CD14-positive monocyte (primary cell): Measurements from ENCODE around the gene TGFB1I1. TPM values are rescaled to one million over a fixed set of nuclear protein-coding genes. Genes with fewer than 3 reads are reported as not detected.

ENCODE experiments used
- DNase-seq, 3 donors: peaks; one replicate each; pipeline ENCODE4 v3.0.0-alpha.2; 2011 to 2022
- H2AFZ ChIP-seq: 2 replicates; pipeline ENCODE4 v1.6.0; 2012; ENCODE audit warnings: mild to moderate bottlenecking, low read depth, low read length, inconsistent platforms; ENCODE audit not compliant: insufficient read depth, poor library complexity, severe bottlenecking
- H3K27ac ChIP-seq, 2 donors: 1 replicate in 1 of 2; 2 replicates in 1 of 2; pipeline ENCODE4 v1.5.1; 2012 to 2013; ENCODE audit warnings: low read length in 2 of 2, control low read depth in 1 of 2, inconsistent platforms in 1 of 2, low read depth in 1 of 2, mild to moderate bottlenecking in 1 of 2
- H3K27me3 ChIP-seq, 2 donors: one replicate each; pipeline versions ENCODE4 v1.6.0 to v1.6.1; 2011 to 2013; ENCODE audit warnings: low read length in 2 of 2; ENCODE audit not compliant: control insufficient read depth in 2 of 2, insufficient read depth in 2 of 2
- H3K36me3 ChIP-seq, 2 donors: replicated peaks in 1 of 2; 1 replicate in 1 of 2; 2 replicates in 1 of 2; pipeline versions ENCODE4 v1.5.1 to v1.6.1; 2012 to 2013; ENCODE audit warnings: low read length in 2 of 2, control low read depth in 1 of 2, inconsistent platforms in 1 of 2, mild to moderate bottlenecking in 1 of 2; ENCODE audit not compliant: insufficient read depth in 2 of 2, control insufficient read depth in 1 of 2
- H3K4me1 ChIP-seq, 2 donors: 1 replicate in 1 of 2; 2 replicates in 1 of 2; pipeline versions ENCODE4 v1.5.1 to v1.6.1; 2012 to 2013; ENCODE audit warnings: low read length in 2 of 2, control low read depth in 1 of 2, inconsistent platforms in 1 of 2, mild to moderate bottlenecking in 1 of 2, moderate library complexity in 1 of 2; ENCODE audit not compliant: insufficient read depth in 2 of 2, control insufficient read depth in 1 of 2
- H3K4me2 ChIP-seq: replicated peaks from 2 replicates; pipeline ENCODE3; 2012; ENCODE audit warnings: low read length, moderate library complexity, mild to moderate bottlenecking; ENCODE audit not compliant: poor library complexity, severe bottlenecking; ENCODE audit errors: extremely low read depth
- H3K4me3 ChIP-seq, 3 experiments: fragments of 200-600 bp in 1 of 3; sonication (generic) in 1 of 3; replicated peaks in 1 of 3; 1 replicate in 2 of 3; 2 replicates in 1 of 3; pipeline ENCODE4 v1.5.1; 2011 to 2013; ENCODE audit warnings: low read length in 3 of 3, mild to moderate bottlenecking in 3 of 3, control low read depth in 2 of 3, low read depth in 2 of 3, inconsistent platforms in 1 of 3, moderate library complexity in 1 of 3
- H3K79me2 ChIP-seq: 2 replicates; pipeline ENCODE4 v1.6.0; 2012; ENCODE audit warnings: mild to moderate bottlenecking, control low read depth, inconsistent platforms, low read length, moderate library complexity; ENCODE audit not compliant: insufficient read depth
- H3K9ac ChIP-seq: 2 replicates; pipeline ENCODE4 v1.6.0; 2017; ENCODE audit warnings: low read length, mild to moderate bottlenecking; ENCODE audit not compliant: insufficient read depth, poor library complexity, severe bottlenecking
- H3K9me3 ChIP-seq, 2 donors: replicated peaks in 1 of 2; 1 replicate in 1 of 2; 2 replicates in 1 of 2; pipeline versions ENCODE4 v1.5.1 to v1.6.1; 2012 to 2013; ENCODE audit warnings: low read length in 2 of 2, control low read depth in 1 of 2; ENCODE audit not compliant: control insufficient read depth in 1 of 2, insufficient read depth in 1 of 2
- H4K20me1 ChIP-seq: 2 replicates; pipeline ENCODE4 v1.6.0; 2012; ENCODE audit warnings: mild to moderate bottlenecking, low read length, control low read depth, moderate library complexity; ENCODE audit not compliant: insufficient read depth
- H3K27ac Mint-ChIP-seq, 7 donors: one replicate each; pipeline ENCODE4 v1.8.0; 2020; ENCODE audit warnings: mild to moderate bottlenecking in 7 of 7, mixed read lengths in 7 of 7, moderate library complexity in 6 of 7, inconsistent platforms in 2 of 7
- H3K27me3 Mint-ChIP-seq, 3 donors: one replicate each; pipeline ENCODE4 v1.8.0; 2021 to 2022; ENCODE audit warnings: low read depth in 3 of 3, mild to moderate bottlenecking in 3 of 3, mixed read lengths in 3 of 3, moderate library complexity in 3 of 3, inconsistent platforms in 1 of 3
- H3K36me3 Mint-ChIP-seq, 2 donors: one replicate each; pipeline ENCODE4 v1.8.0; 2020; ENCODE audit warnings: mixed read lengths in 2 of 2, inconsistent platforms in 1 of 2, mild to moderate bottlenecking in 1 of 2
- H3K4me1 Mint-ChIP-seq: one replicate; pipeline ENCODE4 v1.8.0; 2020; ENCODE audit warnings: mild to moderate bottlenecking, mixed read lengths
- H3K4me3 Mint-ChIP-seq, 2 donors: one replicate each; pipeline ENCODE4 v1.8.0; 2020; ENCODE audit warnings: mild to moderate bottlenecking in 2 of 2, mixed read lengths in 2 of 2, moderate library complexity in 1 of 2
- H3K9me3 Mint-ChIP-seq, 7 donors: one replicate each; pipeline ENCODE4 v1.8.0; 2020 to 2022; ENCODE audit warnings: mixed read lengths in 7 of 7, mild to moderate bottlenecking in 6 of 7, moderate library complexity in 6 of 7, inconsistent platforms in 2 of 7
- WGBS: methylation state at CpG from one replicate; pipeline ENCODE4 v1.1.5; 2013; ENCODE audit warnings: missing lambda C conversion rate; ENCODE audit not compliant: insufficient coverage; 5-methylcytosine and 5-hydroxymethylcytosine counted together
- intact Hi-C, 2 donors: fragments of 100-400 bp; cut with micrococcal nuclease; formaldehyde crosslinking; loops; one replicate each; pipeline versions ENCODE4 v1.15.0 to v1.15.1; 2023
- polyA plus RNA-seq, 3 donors: library from polyadenylated mRNA; depleted of rRNA in 1 of 3; unstranded in 2 of 3; stranded (reverse) in 1 of 3; fragments of 300-500 nt in 2 of 3; fragments of >200 nt in 1 of 3; fragmentation: Illumina TruSeq in 2 of 3; gene quantifications; 1 replicate in 2 of 3; 2 replicates in 1 of 3; pipeline ENCODE4 v1.2.3, GENCODE V29; 2012 to 2021
- TF ChIP-seq, protein P1 (sequence below): fragments of 200-600 bp; IDR thresholded peaks from one replicate; pipeline ENCODE4 v1.8.0; 2022; ENCODE audit warnings: antibody characterized with exemption, mild to moderate bottlenecking

The TGFB1I1 gene
- polyA plus RNA-seq, 3 donors, result 0.11 to 0.16 TPM; not detected in 1

DNA sequence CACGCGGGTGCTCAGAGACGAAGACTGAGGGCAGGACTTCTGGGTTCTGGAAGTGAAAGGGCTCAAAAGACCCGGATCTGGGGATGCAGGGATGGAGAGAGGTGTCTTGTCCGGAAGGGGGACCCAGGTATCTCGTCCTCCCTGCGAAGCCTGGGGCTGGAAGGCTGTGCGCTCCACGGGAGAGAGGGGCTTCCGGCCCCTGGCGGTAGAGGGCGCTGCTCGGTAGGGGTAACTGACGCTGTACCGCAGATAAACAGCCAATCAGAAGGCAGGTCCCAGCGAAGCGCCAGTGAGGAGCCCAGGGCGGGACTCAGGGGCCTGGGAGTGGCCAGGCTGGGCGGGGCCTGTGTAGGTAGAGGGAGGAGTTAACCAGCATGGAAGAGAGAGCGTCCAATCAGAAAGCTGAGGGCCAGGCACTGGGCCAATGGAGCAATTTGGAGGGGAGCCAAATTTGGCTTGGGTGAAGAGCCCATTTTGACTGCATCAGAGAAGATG lies 804 bp downstream of the TGFB1I1 start:
- no peak overlapping the region for H3K9ac ChIP-seq
- peak overlapping the region; percentile 74 for H3K4me2 ChIP-seq
- 74% methylated on average over 17 of the region's 20 CpGs for WGBS
- no peak overlapping the region for H2AFZ ChIP-seq
- H3K9me3 ChIP-seq, result peaks cover 0 to 5% of the 10 kb centered on the region in 2 donors
- no peaks in the 10 kb centered on the region for H3K36me3 ChIP-seq
- TF ChIP-seq, protein P1, sequence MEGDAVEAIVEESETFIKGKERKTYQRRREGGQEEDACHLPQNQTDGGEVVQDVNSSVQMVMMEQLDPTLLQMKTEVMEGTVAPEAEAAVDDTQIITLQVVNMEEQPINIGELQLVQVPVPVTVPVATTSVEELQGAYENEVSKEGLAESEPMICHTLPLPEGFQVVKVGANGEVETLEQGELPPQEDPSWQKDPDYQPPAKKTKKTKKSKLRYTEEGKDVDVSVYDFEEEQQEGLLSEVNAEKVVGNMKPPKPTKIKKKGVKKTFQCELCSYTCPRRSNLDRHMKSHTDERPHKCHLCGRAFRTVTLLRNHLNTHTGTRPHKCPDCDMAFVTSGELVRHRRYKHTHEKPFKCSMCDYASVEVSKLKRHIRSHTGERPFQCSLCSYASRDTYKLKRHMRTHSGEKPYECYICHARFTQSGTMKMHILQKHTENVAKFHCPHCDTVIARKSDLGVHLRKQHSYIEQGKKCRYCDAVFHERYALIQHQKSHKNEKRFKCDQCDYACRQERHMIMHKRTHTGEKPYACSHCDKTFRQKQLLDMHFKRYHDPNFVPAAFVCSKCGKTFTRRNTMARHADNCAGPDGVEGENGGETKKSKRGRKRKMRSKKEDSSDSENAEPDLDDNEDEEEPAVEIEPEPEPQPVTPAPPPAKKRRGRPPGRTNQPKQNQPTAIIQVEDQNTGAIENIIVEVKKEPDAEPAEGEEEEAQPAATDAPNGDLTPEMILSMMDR, result peak; percentile 29
- H3K27ac ChIP-seq, result no peak overlapping the region
- H3K36me3 Mint-ChIP-seq, result peaks cover 3% of the 10 kb centered on the region in 2 donors
- DNase-seq, result peak in 2 of 3 donors; percentile 16 to 39
- H3K4me3 Mint-ChIP-seq, result peak overlapping the region in 1 of 2 donors; percentile 86
- intact Hi-C loops, result no loop called here
- peak overlapping the region in 1 of 3 experiments; percentile 65 for H3K4me3 ChIP-seq
- no peaks in the 10 kb centered on the region for H3K79me2 ChIP-seq
- H3K27me3 ChIP-seq, result peaks cover 0 to 27% of the 10 kb centered on the region in 2 donors
- no peak overlapping the region for H3K27ac Mint-ChIP-seq
- H4K20me1 ChIP-seq, result no peaks in the 10 kb centered on the region
- H3K9me3 Mint-ChIP-seq, result peaks cover 5 to 15% (median 7%) of the 10 kb centered on the region in 7 donors
- H3K4me1 Mint-ChIP-seq, result peaks cover 32% of the 10 kb centered on the region
- H3K27me3 Mint-ChIP-seq, result peaks cover 3 to 58% (median 39%) of the 10 kb centered on the region in 3 donors
- peaks cover 25 to 33% of the 10 kb centered on the region in 2 donors for H3K4me1 ChIP-seq

GRCh38 chr16:31473264-31473984 lies 1.5 kb downstream of the TGFB1I1 start:
- no peaks in the 10 kb centered on the region for H4K20me1 ChIP-seq
- H3K9ac ChIP-seq, result no peak overlapping the region
- peaks cover 36% of the 10 kb centered on the region for H3K4me1 Mint-ChIP-seq
- no peak overlapping the region for H3K27ac ChIP-seq
- no peaks in the 10 kb centered on the region for H3K36me3 ChIP-seq
- no peak overlapping the region for H3K4me3 ChIP-seq
- H3K79me2 ChIP-seq, result no peaks in the 10 kb centered on the region
- H3K36me3 Mint-ChIP-seq, result peaks cover 3% of the 10 kb centered on the region in 2 donors
- WGBS, result 92% methylated on average over 14 of the region's 17 CpGs
- H3K27ac Mint-ChIP-seq, result peak overlapping the region in 1 of 7 donors; percentile 12
- H3K27me3 Mint-ChIP-seq, result peaks cover 4 to 59% (median 45%) of the 10 kb centered on the region in 3 donors
- intact Hi-C loops, result no loop called here
- H3K4me3 Mint-ChIP-seq, result no peak overlapping the region
- H3K9me3 Mint-ChIP-seq, result peaks cover 5 to 15% (median 7%) of the 10 kb centered on the region in 7 donors
- peaks cover 0 to 5% of the 10 kb centered on the region in 2 donors for H3K9me3 ChIP-seq
- H3K4me1 ChIP-seq, result peaks cover 26 to 35% of the 10 kb centered on the region in 2 donors
- H3K4me2 ChIP-seq, result no peak overlapping the region
- no peak for DNase-seq
- peaks cover 0 to 29% of the 10 kb centered on the region in 2 donors for H3K27me3 ChIP-seq
- H2AFZ ChIP-seq, result no peak overlapping the region
- TF ChIP-seq, protein P1, result no peak
